Stimulated activated CD4-positive, alpha-beta T cell treated with anti-CD3 and anti-CD28 coated beads, TNF-alpha, amount 100 ng/mL, for 24 hours (primary cell): Measurements from ENCODE around the gene GLRX2.
"Not testable (repeated sequence)": the region's sequence is repeated elsewhere in the genome, so short reads cannot be mapped to it uniquely, and the experiment has no call there.

Experiments
- DNase-seq, 3 experiments: peaks; one replicate each; pipeline ENCODE4 v3.0.0-alpha.2; 2020; ENCODE audit warnings: low read depth in 3 of 3

Gene GLRX2, protein sequence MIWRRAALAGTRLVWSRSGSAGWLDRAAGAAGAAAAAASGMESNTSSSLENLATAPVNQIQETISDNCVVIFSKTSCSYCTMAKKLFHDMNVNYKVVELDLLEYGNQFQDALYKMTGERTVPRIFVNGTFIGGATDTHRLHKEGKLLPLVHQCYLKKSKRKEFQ

DNA sequence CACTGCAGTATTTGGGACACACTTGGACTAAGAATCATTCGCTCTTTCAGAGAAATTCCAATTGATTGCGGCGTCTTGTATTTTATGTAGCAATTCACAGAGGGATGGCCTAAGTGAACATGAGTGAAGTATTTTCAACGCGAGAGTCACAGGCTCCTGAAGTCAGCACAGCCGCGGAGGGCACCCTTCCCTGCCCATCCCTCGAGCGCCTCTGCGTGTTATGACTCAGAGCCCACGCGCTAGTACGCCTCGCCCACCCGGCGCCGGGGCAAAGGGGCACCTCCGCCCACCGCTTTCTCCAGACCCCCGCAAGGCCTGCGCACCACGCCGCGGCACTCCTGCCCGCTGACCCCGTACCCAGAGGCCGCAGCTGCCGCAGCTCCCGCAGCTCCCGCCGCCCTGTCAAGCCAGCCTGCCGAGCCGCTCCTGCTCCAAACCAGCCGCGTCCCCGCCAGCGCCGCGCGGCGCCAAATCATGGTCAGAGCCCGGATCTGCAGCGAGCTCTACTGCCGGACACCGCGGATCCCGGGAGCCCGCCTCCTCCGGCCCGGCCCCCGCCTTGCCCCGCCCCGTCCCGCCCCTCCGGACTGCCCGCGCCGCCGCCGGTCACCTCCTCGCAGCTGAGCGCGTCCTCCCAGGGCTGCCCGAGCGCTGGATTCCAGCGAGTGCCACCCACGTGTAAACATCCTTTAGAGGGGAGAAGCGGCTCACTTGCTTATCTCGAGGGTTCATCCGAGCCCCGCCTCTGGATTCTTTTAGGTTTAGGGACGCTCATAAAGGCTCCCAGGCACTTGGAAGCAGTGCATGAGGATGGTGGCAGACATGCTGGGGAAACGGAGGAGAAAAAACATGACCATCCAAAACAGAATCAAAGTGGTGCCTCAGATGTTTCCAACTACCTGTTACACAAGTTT is at the start of gene GLRX2:
Gene GLRX2 (minus strand): TSS at position 508 of the 914 bp plus-strand sequence. CDS start 32 bp downstream, at position 476.
- DNase-seq: peak in 2 of 3 experiments; percentile 16 to 65

GRCh38 chr1:193144999-193145398 is 39.8 kb upstream of the GLRX2 start:
- no peak for DNase-seq

DNA sequence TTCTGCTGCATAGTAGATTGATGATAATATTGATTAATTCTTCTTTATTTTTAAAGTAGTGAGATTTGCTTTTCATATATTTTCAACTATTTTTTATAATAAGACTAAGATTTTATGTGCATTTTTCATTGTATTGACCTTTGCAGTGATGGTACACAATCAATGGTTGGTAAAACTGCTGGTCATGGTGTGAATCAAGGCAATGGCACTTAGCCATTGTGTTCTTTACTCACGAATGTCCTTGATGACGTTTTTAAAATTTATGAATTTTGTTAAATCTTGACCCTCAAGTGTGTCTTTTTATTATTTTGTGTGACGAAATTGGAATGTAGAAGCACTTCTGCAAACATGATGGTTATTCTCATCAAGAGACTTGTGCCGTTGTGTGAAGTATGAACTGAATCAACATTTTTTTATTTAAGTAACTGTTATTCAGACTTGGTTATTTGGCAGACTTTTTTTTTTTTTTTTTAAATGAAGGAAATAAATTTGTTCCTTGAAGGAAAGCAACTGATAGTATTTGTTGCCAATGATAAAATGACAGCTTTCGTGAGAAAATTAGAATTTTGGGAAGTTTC is 39.2 kb upstream of the GLRX2 start:
- DNase-seq: no peak

- no peak for DNase-seq
Measured at GRCh38 chr1:193143285-193143684, 38.1 kb upstream of the GLRX2 start.

DNA sequence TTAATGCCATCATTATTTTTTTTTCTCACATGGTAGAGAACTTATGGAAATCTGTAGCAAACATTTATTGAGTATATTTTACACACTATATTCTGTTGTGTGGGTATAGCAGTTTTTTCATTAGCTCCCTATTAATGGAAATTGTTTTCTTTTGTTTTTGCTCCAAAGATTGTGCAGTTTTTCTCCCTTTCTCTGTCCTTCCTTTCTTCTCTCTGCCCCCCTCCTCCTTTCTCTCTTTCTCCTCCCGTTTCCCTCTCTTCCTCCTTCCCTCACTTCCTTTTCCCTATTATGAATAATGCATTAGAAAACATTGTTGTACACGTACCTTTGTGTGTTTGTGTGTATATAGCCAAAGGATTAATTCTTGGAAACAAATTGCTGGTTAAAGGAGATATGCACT is 37.2 kb upstream of the GLRX2 start:
- no peak for DNase-seq

GRCh38 chr1:193141804-193142203 is 36.6 kb upstream of the GLRX2 start:
- no peak for DNase-seq

DNA sequence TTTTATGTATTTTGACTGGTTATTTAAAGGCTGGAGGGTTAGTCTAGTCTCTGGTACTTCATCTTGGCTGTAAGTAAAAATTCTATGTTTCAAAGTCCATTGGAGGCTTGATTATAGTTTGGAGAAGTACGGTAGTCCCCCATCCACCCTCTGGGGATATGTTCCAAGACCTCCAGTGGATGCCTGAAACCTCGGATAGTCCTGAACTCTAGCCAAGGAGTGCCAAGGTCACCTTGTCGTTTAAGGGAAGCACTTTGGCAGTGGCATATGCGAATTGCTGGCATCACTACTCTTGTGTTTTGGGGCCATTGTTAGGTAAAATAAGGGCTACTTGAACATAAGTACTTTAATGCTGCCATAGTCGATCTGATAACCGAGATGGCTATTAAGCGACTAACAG is 35.0 kb upstream of the GLRX2 start:
- no peak for DNase-seq

DNA sequence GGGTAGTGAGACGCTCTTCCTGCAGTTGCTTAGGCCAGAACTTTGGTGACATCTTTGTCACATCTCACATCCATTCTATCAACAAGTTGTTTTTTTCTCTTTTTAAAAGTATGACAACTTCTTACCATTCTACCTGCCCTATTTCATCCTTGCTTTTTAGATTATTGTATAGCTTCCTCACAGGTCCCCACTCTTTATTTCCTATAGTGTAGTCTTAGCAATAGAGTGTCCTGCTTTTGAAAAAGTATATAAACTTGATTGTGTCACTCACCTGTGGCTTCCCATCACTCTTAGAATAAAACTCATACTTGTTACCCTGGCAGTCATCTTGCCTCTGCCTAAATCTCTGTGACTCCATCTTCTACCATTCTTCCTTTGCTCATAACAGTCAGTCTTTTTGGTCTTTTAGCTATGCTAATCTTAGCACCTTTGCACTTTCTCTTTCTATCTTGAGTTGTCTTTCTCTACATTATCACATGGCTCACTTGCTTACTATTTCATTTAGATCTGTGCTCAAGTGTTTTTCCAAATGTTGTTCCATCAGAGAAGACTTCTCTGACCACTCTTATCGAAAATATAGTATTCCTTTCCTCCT is 26.1 kb upstream of the GLRX2 start:
- no peak for DNase-seq

DNA sequence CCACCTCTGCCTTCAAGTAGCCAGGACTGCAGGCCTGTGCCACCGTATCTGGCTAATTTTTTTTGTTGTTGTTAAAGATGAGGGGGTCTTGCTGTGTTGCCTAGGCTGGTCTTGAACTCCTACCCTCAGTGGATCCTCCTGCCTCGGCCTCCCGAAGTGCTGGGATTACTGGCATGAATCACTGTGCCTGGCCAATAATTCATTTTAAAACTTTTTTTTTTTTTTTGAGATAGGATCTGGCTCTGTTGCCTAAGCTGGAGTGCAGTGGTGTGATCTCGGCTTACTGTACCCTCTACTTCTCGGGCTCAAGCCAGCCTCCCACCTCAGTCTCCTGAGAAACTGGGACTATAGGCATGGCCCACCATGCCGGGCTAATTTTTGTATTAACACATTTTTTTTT is 20.2 kb upstream of the GLRX2 start:
- no peak for DNase-seq

- no peak for DNase-seq
Measured at GRCh38 chr1:193123751-193124150, 18.5 kb upstream of the GLRX2 start.

- DNase-seq: peak; percentile 98 to 100 (median 99)
Measured at GRCh38 chr1:193121616-193122593, 16.7 kb upstream of the GLRX2 start, which contains the start of gene CDC73. TSS of gene CDC73 (plus strand) at chr1:193122031. CDS start at chr1:193122201, 170 bp downstream.

GRCh38 chr1:193120604-193121166 is 15.5 kb upstream of the GLRX2 start:
- no peak for DNase-seq

DNA sequence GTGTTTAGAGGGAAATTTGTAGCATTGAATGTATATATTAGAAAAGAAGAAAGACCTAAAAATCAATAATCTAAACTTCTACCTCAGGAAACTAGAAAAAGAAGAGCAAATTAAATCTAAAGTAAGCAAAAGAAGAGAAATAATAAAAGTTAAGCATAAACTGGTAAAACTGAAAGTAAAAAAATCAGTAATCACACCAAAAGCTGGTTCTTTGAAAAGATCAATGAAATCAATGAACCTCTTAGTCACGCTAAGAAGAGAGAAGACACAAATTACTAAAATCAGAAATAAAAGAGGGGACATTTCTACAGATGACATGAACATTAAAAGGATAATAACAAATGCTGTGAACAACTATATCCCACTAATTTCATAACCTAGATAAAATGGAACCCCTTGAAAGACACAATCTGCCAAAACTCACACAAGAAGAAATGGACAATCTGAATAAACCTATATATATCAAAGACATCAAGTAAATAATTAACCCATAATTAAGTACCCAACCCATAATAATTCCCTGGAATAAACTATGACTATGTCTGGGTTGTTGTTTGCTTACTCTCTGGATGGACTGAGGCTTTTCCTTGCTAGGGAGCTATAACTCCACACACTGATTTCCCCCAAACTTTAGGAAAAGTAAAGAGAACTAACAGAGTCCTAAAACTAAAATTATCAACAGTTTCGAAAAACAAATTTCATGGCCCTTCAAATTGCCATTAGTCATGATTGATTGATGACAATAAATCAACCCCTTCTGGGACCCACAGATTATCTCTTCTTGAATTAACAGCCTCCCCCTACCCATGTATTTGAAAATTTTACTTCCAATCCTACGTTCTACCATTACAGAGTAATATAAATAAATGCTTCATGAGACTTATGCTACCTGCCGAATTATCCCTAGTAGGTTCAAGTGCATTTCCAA is 13.9 kb upstream of the GLRX2 start:
- DNase-seq: no peak

DNA sequence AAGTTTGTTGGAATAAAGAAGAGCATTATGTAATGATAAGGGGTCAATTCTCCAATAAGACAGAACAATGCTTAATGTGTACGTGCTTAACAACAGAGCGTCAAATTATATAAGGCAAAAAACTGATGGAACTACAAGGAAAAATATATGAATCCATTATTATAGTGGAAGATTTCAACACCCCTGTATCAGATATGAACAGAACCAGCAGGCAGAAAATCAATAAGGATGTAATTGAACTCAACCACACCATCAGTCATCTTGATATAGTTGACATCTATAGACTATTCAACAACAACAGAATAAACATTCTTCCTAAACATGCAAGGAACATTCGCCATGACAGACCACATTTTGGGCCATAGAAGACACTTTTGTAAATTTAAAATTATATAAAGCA is 13.0 kb upstream of the GLRX2 start:
- no peak for DNase-seq

GRCh38 chr1:193117167-193117566 is 12.0 kb upstream of the GLRX2 start:
- DNase-seq: not testable (repeated sequence)

- no peak for DNase-seq
Measured at GRCh38 chr1:193115629-193116227, 10.5 kb upstream of the GLRX2 start.

- no peak for DNase-seq
Measured at GRCh38 chr1:193114485-193115095, 9.4 kb upstream of the GLRX2 start.

GRCh38 chr1:193113992-193114332 is 8.7 kb upstream of the GLRX2 start:
- no peak for DNase-seq
